ENCODE results near the gene ATP8A1.

DNA sequence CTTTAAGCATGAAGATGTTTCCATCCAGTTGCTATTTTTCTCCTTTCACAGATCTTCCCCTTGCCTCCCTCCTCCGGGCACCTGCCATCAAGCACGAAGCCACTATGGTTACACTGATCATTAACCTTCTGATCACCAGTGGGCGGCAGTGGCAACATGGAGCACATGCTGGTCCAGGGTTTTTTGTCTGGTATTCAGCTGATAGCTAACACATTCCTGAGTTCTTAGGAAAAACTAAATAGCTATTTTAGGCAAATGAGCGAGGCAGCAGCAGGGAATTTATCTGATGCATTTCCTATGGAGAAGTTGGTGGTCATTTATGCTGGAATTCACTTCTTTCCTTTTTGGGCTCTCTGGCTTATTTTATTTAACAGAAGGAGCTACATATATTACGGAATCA lies 236.8 kb downstream of the ATP8A1 start:
- TF ChIP-seq, protein P1, sequence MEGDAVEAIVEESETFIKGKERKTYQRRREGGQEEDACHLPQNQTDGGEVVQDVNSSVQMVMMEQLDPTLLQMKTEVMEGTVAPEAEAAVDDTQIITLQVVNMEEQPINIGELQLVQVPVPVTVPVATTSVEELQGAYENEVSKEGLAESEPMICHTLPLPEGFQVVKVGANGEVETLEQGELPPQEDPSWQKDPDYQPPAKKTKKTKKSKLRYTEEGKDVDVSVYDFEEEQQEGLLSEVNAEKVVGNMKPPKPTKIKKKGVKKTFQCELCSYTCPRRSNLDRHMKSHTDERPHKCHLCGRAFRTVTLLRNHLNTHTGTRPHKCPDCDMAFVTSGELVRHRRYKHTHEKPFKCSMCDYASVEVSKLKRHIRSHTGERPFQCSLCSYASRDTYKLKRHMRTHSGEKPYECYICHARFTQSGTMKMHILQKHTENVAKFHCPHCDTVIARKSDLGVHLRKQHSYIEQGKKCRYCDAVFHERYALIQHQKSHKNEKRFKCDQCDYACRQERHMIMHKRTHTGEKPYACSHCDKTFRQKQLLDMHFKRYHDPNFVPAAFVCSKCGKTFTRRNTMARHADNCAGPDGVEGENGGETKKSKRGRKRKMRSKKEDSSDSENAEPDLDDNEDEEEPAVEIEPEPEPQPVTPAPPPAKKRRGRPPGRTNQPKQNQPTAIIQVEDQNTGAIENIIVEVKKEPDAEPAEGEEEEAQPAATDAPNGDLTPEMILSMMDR (IDR thresholded peaks at IDR 0.05) = no peak
- TF ChIP-seq POLR2A (IDR thresholded peaks at IDR 0.05) = no peak

Measured in adrenal gland (tissue), 5 donors.